Endothelial cell of umbilical vein (primary cell): ENCODE results near the gene MACROH2A2. TPM values are rescaled to one million over a fixed set of nuclear protein-coding genes. Genes with fewer than 3 reads are reported as not detected.

Source experiments
- BruUV-seq: library from RNA; stranded (reverse); fragments of 400-500 nt; replicated peaks from 2 replicates; lab custom pipeline; 2021; lab: Mats Ljungman, UMichigan
- CTCF ChIA-PET: fragments of 300-600, 350-600 bp; sonication (Branson Sonifier 250); formaldehyde crosslinking; loops from one replicate; lab custom pipeline; 2021; ENCODE audit warnings: antibody characterized with exemption, inconsistent platforms; lab: Charles Lee
- POLR2A ChIA-PET: fragments of 300-600, 350-600 bp; sonication (Branson Sonifier 250); formaldehyde crosslinking; loops from one replicate; lab custom pipeline; 2021; ENCODE audit warnings: antibody characterized with exemption, inconsistent platforms; lab: Charles Lee
- DNase-seq: peaks from one replicate; pipeline ENCODE4 v3.0.0-alpha.2; 2011; ENCODE audit warnings: low read depth, low spot score
- FAIRE-seq: peaks from 2 replicates; lab custom pipeline; 2011; peaks lifted over from hg19 to GRCh38; lab: Jason Lieb, UNC
- H2AFZ ChIP-seq: 2 replicates; pipeline ENCODE4 v1.6.0; 2012; ENCODE audit warnings: low read depth, low read length, control low read depth, inconsistent platforms
- H3K27ac ChIP-seq: 2 replicates; pipeline ENCODE4 v1.5.1; 2011; ENCODE audit warnings: low read depth, mild to moderate bottlenecking, control low read depth, low read length, moderate library complexity; ENCODE audit not compliant: insufficient read depth
- H3K27me3 ChIP-seq, 2 experiments: 2 replicates each; pipeline versions ENCODE4 v1.6.0 to v1.6.1; 2011; ENCODE audit warnings: low read length in 2 of 2, mixed read lengths in 1 of 2; ENCODE audit not compliant: control insufficient read depth in 2 of 2, insufficient read depth in 2 of 2
- H3K36me3 ChIP-seq, 2 experiments: 2 replicates in 1 of 2; 3 replicates in 1 of 2; pipeline ENCODE4 v1.5.1; 2011; ENCODE audit warnings: low read length in 2 of 2, mild to moderate bottlenecking in 1 of 2, moderate library complexity in 1 of 2; ENCODE audit not compliant: control insufficient read depth in 2 of 2, insufficient read depth in 2 of 2; ENCODE audit errors: extremely low read depth in 1 of 2
- H3K4me1 ChIP-seq: 3 replicates; pipeline ENCODE4 v1.5.1; 2011; ENCODE audit warnings: mild to moderate bottlenecking, low read length; ENCODE audit not compliant: control insufficient read depth, insufficient read depth; ENCODE audit errors: extremely low read depth
- H3K4me2 ChIP-seq: 2 replicates; pipeline ENCODE4 v1.6.1; 2011; ENCODE audit warnings: low read length, control low read depth, mixed read lengths; ENCODE audit not compliant: insufficient read depth
- H3K4me3 ChIP-seq, 3 experiments: fragments of 200-600 bp in 1 of 3; sonication (generic), shearing (Covaris generic) in 1 of 3; replicated peaks in 1 of 3; 2 replicates each; pipeline ENCODE4 v1.5.1; 2011 to 2016; ENCODE audit warnings: control low read depth in 3 of 3, low read length in 3 of 3, mild to moderate bottlenecking in 2 of 3, inconsistent platforms in 1 of 3, low read depth in 1 of 3, moderate library complexity in 1 of 3; ENCODE audit not compliant: insufficient read depth in 1 of 3
- H3K79me2 ChIP-seq: 2 replicates; pipeline ENCODE4 v1.6.0; 2012; ENCODE audit warnings: low read length, inconsistent platforms; ENCODE audit not compliant: control insufficient read depth, insufficient read depth
- H3K9ac ChIP-seq: replicated peaks from 2 replicates; pipeline ENCODE3; 2011; ENCODE audit warnings: low read length, control low read depth; ENCODE audit not compliant: insufficient read depth; ENCODE audit errors: extremely low read depth
- H3K9me1 ChIP-seq: replicated peaks from 3 replicates; pipeline ENCODE4 v1.6.0; 2011; ENCODE audit warnings: mild to moderate bottlenecking, low read length; ENCODE audit not compliant: control insufficient read depth, insufficient read depth; ENCODE audit errors: extremely low read depth
- H3K9me3 ChIP-seq: replicated peaks from 2 replicates; pipeline ENCODE4 v1.5.1; 2012; ENCODE audit warnings: low read length, inconsistent platforms; ENCODE audit not compliant: control insufficient read depth, insufficient read depth
- H4K20me1 ChIP-seq: replicated peaks from 2 replicates; pipeline ENCODE3; 2011; ENCODE audit warnings: mild to moderate bottlenecking, low read length; ENCODE audit not compliant: control insufficient read depth, insufficient read depth; ENCODE audit errors: extremely low read depth
- CTCF ChIP-seq, 2 donors: IDR thresholded peaks; 1 replicate in 1 of 2; 2 replicates in 1 of 2; pipeline ENCODE4 v1.5.1; 2011; ENCODE audit warnings: low read length in 2 of 2, mild to moderate bottlenecking in 2 of 2, moderate library complexity in 2 of 2, control low read depth in 1 of 2, inconsistent platforms in 1 of 2, low read depth in 1 of 2; ENCODE audit not compliant: insufficient read depth in 1 of 2; ENCODE audit errors: extremely low read depth in 1 of 2
- EZH2 ChIP-seq: IDR thresholded peaks from 2 replicates; pipeline ENCODE4 v1.6.1; 2012; ENCODE audit warnings: borderline replicate concordance, low read depth, mild to moderate bottlenecking, moderate library complexity, low read length, inconsistent platforms; ENCODE audit not compliant: severe bottlenecking
- FOS ChIP-seq: IDR thresholded peaks from 2 replicates; pipeline ENCODE4 v1.6.1; 2011; ENCODE audit warnings: mild to moderate bottlenecking, low read length, moderate library complexity, borderline replicate concordance; ENCODE audit not compliant: insufficient read depth
- GATA2 ChIP-seq: IDR thresholded peaks from 2 replicates; pipeline ENCODE4 v1.7.0; 2011; ENCODE audit warnings: low read depth, mild to moderate bottlenecking, moderate library complexity, mixed read lengths, low read length; ENCODE audit not compliant: insufficient read length, insufficient read depth
- JUN ChIP-seq: IDR thresholded peaks from 2 replicates; pipeline ENCODE4 v1.6.1; 2011; ENCODE audit warnings: borderline replicate concordance, low read depth; ENCODE audit not compliant: insufficient read length, insufficient read depth
- MYC ChIP-seq: IDR thresholded peaks from one replicate; pipeline ENCODE4 v1.6.1; 2011; ENCODE audit warnings: mild to moderate bottlenecking, low read depth, low read length
- POLR2A ChIP-seq: IDR thresholded peaks from 2 replicates; pipeline ENCODE4 v1.6.1; 2012; ENCODE audit warnings: low read depth, mild to moderate bottlenecking, control low read depth, low read length
- POLR2AphosphoS5 ChIP-seq: IDR thresholded peaks from 2 replicates; pipeline ENCODE4 v1.6.1; 2012; ENCODE audit warnings: low read depth, mild to moderate bottlenecking, control low read depth, low read length, moderate library complexity; ENCODE audit not compliant: insufficient read depth
- dilution Hi-C: fragments of 300-500 bp; cut with MboI; formaldehyde crosslinking; loops from one replicate; pipeline ENCODE4 v1.15.0; 2019; ENCODE audit warnings: low sequenced_read_pairs; ENCODE audit not compliant: extremely low pct_ligation_motif_present
- intact Hi-C: fragments of 100-400 bp; cut with micrococcal nuclease; formaldehyde crosslinking; loops from one replicate; pipeline ENCODE4 v1.10.0; 2022
- polyA plus RNA-seq, 4 experiments: library from polyadenylated mRNA; depleted of rRNA in 3 of 4; stranded (reverse) in 3 of 4; unstranded in 1 of 4; fragments of >200 nt; gene quantifications; 2 replicates each; pipeline versions ENCODE4 v1.2.1 to v1.2.3, GENCODE V29; 2011 to 2012; ENCODE audit warnings: missing spikeins in 1 of 4
- total RNA-seq: library from RNA; stranded (reverse); gene quantifications from 2 replicates; pipeline ENCODE4 v1.2.3, GENCODE V29; 2021
- TF ChIP-seq, protein P1 (sequence below): IDR thresholded peaks from 2 replicates; pipeline ENCODE4 v1.6.1; 2011; ENCODE audit not compliant: insufficient read depth, insufficient read length

The MACROH2A2 gene
- total and polyA plus RNA-seq, 2 donors (not counting 3 experiments of a cell fraction or from before 2014, with no cell fraction given): 0.08 TPM; not detected in 1

DNA sequence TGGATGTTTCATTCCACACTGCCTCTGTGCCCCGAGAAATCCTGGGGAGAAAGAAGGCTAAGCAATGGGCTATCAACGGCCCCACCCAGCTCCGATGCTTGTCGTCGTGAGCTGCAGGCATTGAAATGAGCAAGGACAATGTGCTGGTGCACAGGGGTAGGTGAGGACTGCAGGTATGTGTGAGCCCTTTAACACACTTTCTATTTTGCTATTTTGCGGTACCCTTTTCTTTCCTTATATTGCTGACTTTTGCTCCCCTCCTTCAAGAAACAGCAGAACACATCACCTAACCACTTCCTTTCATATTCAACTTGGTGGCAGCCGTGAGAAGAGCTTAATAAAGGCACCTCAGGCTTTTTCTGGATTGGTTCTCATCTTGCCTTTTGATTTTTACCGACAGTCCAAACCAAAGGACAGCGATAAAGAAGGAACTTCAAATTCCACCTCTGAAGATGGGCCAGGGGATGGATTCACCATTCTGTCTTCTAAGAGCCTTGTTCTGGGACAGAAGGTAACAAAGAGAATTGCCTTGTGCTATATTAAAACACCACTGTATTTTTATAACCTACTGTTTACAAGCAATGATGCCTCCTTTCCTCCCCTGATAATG lies 40.8 kb downstream of the MACROH2A2 start:
- DNase-seq: no peak
- POLR2A ChIA-PET: no interaction called here
- TF ChIP-seq CTCF (IDR thresholded peaks at IDR 0.05; ENCODE audit: extremely low read depth in 1 of 2, insufficient read depth in 1 of 2, low read depth in 1 of 2, low read length in 2 of 2) (no peak), POLR2A (no peak), POLR2AphosphoS5 (no peak), MYC (no peak), JUN (no peak), EZH2 (no peak), FOS (no peak), GATA2 (no peak)
- TF ChIP-seq, protein P1, sequence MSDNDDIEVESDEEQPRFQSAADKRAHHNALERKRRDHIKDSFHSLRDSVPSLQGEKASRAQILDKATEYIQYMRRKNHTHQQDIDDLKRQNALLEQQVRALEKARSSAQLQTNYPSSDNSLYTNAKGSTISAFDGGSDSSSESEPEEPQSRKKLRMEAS: no peak
- CTCF ChIA-PET: interaction anchor here (1.1 to 4.6 kb wide), 2 partner anchors 14 to 22 kb away, joined by 6 to 30 read pairs; no protein-coding TSS in a partner anchor
- no peaks in the 10 kb centered on the region for H3K36me3 ChIP-seq
- H3K4me3 ChIP-seq: no peak overlapping the region
- no peak overlapping the region for H3K27ac ChIP-seq
- dilution Hi-C loops: no loop called here
- FAIRE-seq: no peak
- no peak overlapping the region for H3K4me2 ChIP-seq
- H4K20me1 ChIP-seq: no peaks in the 10 kb centered on the region
- H2AFZ ChIP-seq: no peak overlapping the region
- no peaks in the 10 kb centered on the region for H3K9me1 ChIP-seq
- no peaks in the 10 kb centered on the region for H3K4me1 ChIP-seq
- H3K27me3 ChIP-seq: peaks cover 12 to 40% of the 10 kb centered on the region in 2 experiments
- H3K9ac ChIP-seq: no peak overlapping the region
- BruUV-seq: no TSS peak
- no peaks in the 10 kb centered on the region for H3K9me3 ChIP-seq
- intact Hi-C loops: no loop called here
- no peaks in the 10 kb centered on the region for H3K79me2 ChIP-seq
